Activated CD4-positive, alpha-beta T cell treated with anti-CD3 and anti-CD28 coated beads, Interleukin-2, amount 10 ng/mL, durations not matched to agents 7 days and 5 days (primary cell): ENCODE measurements around the gene MPDU1. TPM values are rescaled to one million over a fixed set of nuclear protein-coding genes. Genes with fewer than 3 reads are reported as not detected.

ENCODE experiments used
- CTCF ChIA-PET: fragments of 350-600 bp; sonication (Branson Sonifier 250); formaldehyde crosslinking; loops from one replicate; lab custom pipeline; 2021; ENCODE audit warnings: antibody characterized with exemption; lab: Charles Lee
- POLR2A ChIA-PET: fragments of 350-600 bp; sonication (Branson Sonifier 250); formaldehyde crosslinking; loops from one replicate; lab custom pipeline; 2021; ENCODE audit warnings: antibody characterized with exemption; lab: Charles Lee
- DNase-seq: peaks from one replicate; pipeline ENCODE4 v3.0.0-alpha.2; 2020
- H3K27ac Mint-ChIP-seq: one replicate; pipeline ENCODE4 v1.8.0; 2021; ENCODE audit warnings: mild to moderate bottlenecking, moderate library complexity, mixed read lengths
- H3K27me3 Mint-ChIP-seq: one replicate; pipeline ENCODE4 v1.8.0; 2021; ENCODE audit warnings: mixed read lengths
- H3K36me3 Mint-ChIP-seq: one replicate; pipeline ENCODE4 v1.8.0; 2021; ENCODE audit warnings: low read depth, mixed read lengths
- H3K4me1 Mint-ChIP-seq: one replicate; pipeline ENCODE4 v1.8.0; 2021; ENCODE audit warnings: mixed read lengths
- H3K4me3 Mint-ChIP-seq: one replicate; pipeline ENCODE4 v1.8.0; 2021; ENCODE audit warnings: mild to moderate bottlenecking, moderate library complexity, mixed read lengths
- H3K9me3 Mint-ChIP-seq: one replicate; pipeline ENCODE4 v1.8.0; 2021; ENCODE audit warnings: mixed read lengths
- total RNA-seq, 2 experiments: library from RNA; stranded (reverse); gene quantifications; one replicate each; pipeline ENCODE4 v1.2.3, GENCODE V29; 2021

Gene MPDU1
- total RNA-seq, 2 experiments from 2014 or later, result 62.3 to 81.7 TPM

GRCh38 chr17:7562208-7562605 is 21.4 kb upstream of the MPDU1 start:
- H3K27me3 Mint-ChIP-seq, result no peaks in the 10 kb centered on the region
- peaks cover 34% of the 10 kb centered on the region for H3K36me3 Mint-ChIP-seq
- H3K27ac Mint-ChIP-seq, result peak overlapping the region; percentile 95

GRCh38 chr17:7563115-7563869 is 20.4 kb upstream of the MPDU1 start:
- H3K9me3 Mint-ChIP-seq, result no peaks in the 10 kb centered on the region
- peak overlapping the region; percentile 81 for H3K4me3 Mint-ChIP-seq
- CTCF ChIA-PET, result no interaction called here
- H3K27me3 Mint-ChIP-seq, result no peaks in the 10 kb centered on the region
- H3K36me3 Mint-ChIP-seq, result peaks cover 39% of the 10 kb centered on the region
- POLR2A ChIA-PET, result no interaction called here
- peak overlapping the region; percentile 95 for H3K27ac Mint-ChIP-seq
- peaks cover 52% of the 10 kb centered on the region for H3K4me1 Mint-ChIP-seq
- no peak for DNase-seq

More at GRCh38 chr17:7562208-7562605, 21.4 kb upstream of the MPDU1 start:
- DNase-seq, result no peak
- Mint-ChIP-seq H3K4me1 (peaks cover 58% of the 10 kb centered on the region), H3K4me3 (peak overlapping the region; percentile 81), H3K9me3 (no peaks in the 10 kb centered on the region)
- ChIA-PET CTCF (interaction anchor here (2.0 to 3.3 kb wide), 6 partner anchors 9 to 232 kb away, joined by 6 to 38 read pairs (median 12); partner anchors contain the start of genes CD68, CHRNB1, SOX15 and TNFSF12), POLR2A (interaction anchor here (0.6 kb wide), 1 partner anchor 126 kb away, joined by 4 read pairs; no protein-coding TSS in a partner anchor)

GRCh38 chr17:7569571-7569970 is 14.1 kb upstream of the MPDU1 start:
- no peaks in the 10 kb centered on the region for H3K27me3 Mint-ChIP-seq
- H3K4me3 Mint-ChIP-seq, result no peak overlapping the region
- POLR2A ChIA-PET, result interaction anchor here (1.1 kb wide), 1 partner anchor 9 kb away, joined by 3 read pairs; no protein-coding TSS in a partner anchor
- H3K36me3 Mint-ChIP-seq, result peaks cover 57% of the 10 kb centered on the region
- no peak for DNase-seq
- peaks cover 33% of the 10 kb centered on the region for H3K4me1 Mint-ChIP-seq
- CTCF ChIA-PET, result interaction anchor here (0.7 to 1.2 kb wide), 2 partner anchors 9 to 128 kb away, joined by 4 to 5 read pairs; no protein-coding TSS in a partner anchor
- H3K27ac Mint-ChIP-seq, result no peak overlapping the region
- no peaks in the 10 kb centered on the region for H3K9me3 Mint-ChIP-seq

GRCh38 chr17:7570351-7570750 is 13.3 kb upstream of the MPDU1 start:
- peaks cover 62% of the 10 kb centered on the region for H3K36me3 Mint-ChIP-seq
- H3K9me3 Mint-ChIP-seq, result no peaks in the 10 kb centered on the region
- H3K27ac Mint-ChIP-seq, result peak overlapping the region; percentile 65
- POLR2A ChIA-PET, result interaction anchor here (0.6 to 1.1 kb wide), 2 partner anchors 10 to 86 kb away, joined by 3 read pairs; no protein-coding TSS in a partner anchor
- peaks cover 40% of the 10 kb centered on the region for H3K4me1 Mint-ChIP-seq
- DNase-seq, result no peak
- CTCF ChIA-PET, result interaction anchor here (0.7 to 3.1 kb wide), 3 partner anchors 9 to 129 kb away, joined by 4 to 23 read pairs (median 4); partner anchors contain the start of gene SENP3
- H3K27me3 Mint-ChIP-seq, result no peaks in the 10 kb centered on the region
- H3K4me3 Mint-ChIP-seq, result peak overlapping the region; percentile 14

- CTCF ChIA-PET, result interaction anchor here (0.5 to 3.1 kb wide), 3 partner anchors 11 to 136 kb away, joined by 3 to 23 read pairs (median 3); partner anchors contain the start of gene SENP3
- H3K9me3 Mint-ChIP-seq, result no peaks in the 10 kb centered on the region
- H3K36me3 Mint-ChIP-seq, result peaks cover 73% of the 10 kb centered on the region
- no peaks in the 10 kb centered on the region for H3K27me3 Mint-ChIP-seq
- DNase-seq, result peak; percentile 99
- H3K27ac Mint-ChIP-seq, result peak overlapping the region; percentile 98
- POLR2A ChIA-PET, result no interaction called here
- peaks cover 57% of the 10 kb centered on the region for H3K4me1 Mint-ChIP-seq
- H3K4me3 Mint-ChIP-seq, result peak overlapping the region; percentile 92
These were observed 11.4 kb upstream of the MPDU1 start for GRCh38 chr17:7572338-7572587.

GRCh38 chr17:7572588-7573323 is 10.9 kb upstream of the MPDU1 start:
- peaks cover 73% of the 10 kb centered on the region for H3K36me3 Mint-ChIP-seq

GRCh38 chr17:7573324-7574080 is 10.2 kb upstream of the MPDU1 start:
- DNase-seq, result peak; percentile 94
- ChIA-PET POLR2A (interaction anchor here (0.6 to 1.0 kb wide), 4 partner anchors 10 to 237 kb away, joined by 3 to 5 read pairs (median 4); partner anchors contain the start of genes ACAP1 and MPDU1), CTCF (interaction anchor here (0.7 to 2.8 kb wide), 6 partner anchors 10 to 137 kb away, joined by 3 to 9 read pairs (median 3); partner anchors contain the start of genes MPDU1 and TP53)
- Mint-ChIP-seq H3K9me3 (no peaks in the 10 kb centered on the region), H3K4me3 (peak overlapping the region; percentile 92), H3K4me1 (peaks cover 66% of the 10 kb centered on the region), H3K27ac (peak overlapping the region; percentile 98), H3K27me3 (no peaks in the 10 kb centered on the region), H3K36me3 (peaks cover 80% of the 10 kb centered on the region)

More at GRCh38 chr17:7572588-7573323, 10.9 kb upstream of the MPDU1 start:
- H3K9me3 Mint-ChIP-seq, result no peaks in the 10 kb centered on the region
- peak overlapping the region; percentile 98 for H3K27ac Mint-ChIP-seq
- H3K4me3 Mint-ChIP-seq, result peak overlapping the region; percentile 92
- no peaks in the 10 kb centered on the region for H3K27me3 Mint-ChIP-seq
- ChIA-PET POLR2A (interaction anchor here (1.0 kb wide), 1 partner anchor 11 kb away, joined by 3 read pairs; the partner anchor contains the start of gene MPDU1), CTCF (interaction anchor here (0.7 to 3.1 kb wide), 3 partner anchors 12 to 115 kb away, joined by 3 to 23 read pairs (median 3); partner anchors contain the start of genes SENP3 and TP53)
- DNase-seq, result no peak
- peaks cover 58% of the 10 kb centered on the region for H3K4me1 Mint-ChIP-seq

GRCh38 chr17:7574176-7574953 is 9.3 kb upstream of the MPDU1 start:
- peak overlapping the region; percentile 92 for H3K4me3 Mint-ChIP-seq
- peaks cover 74% of the 10 kb centered on the region for H3K4me1 Mint-ChIP-seq
- DNase-seq, result no peak
- peaks cover 82% of the 10 kb centered on the region for H3K36me3 Mint-ChIP-seq
- peak overlapping the region; percentile 46 for H3K27ac Mint-ChIP-seq
- ChIA-PET POLR2A (interaction anchor here (0.6 to 1.0 kb wide), 4 partner anchors 9 to 238 kb away, joined by 3 to 5 read pairs (median 4); partner anchors contain the start of genes ACAP1 and MPDU1), CTCF (interaction anchor here (1.0 to 2.9 kb wide), 6 partner anchors 9 to 138 kb away, joined by 3 to 10 read pairs (median 4); partner anchors contain the start of genes MPDU1 and TP53)
- no peaks in the 10 kb centered on the region for H3K27me3 Mint-ChIP-seq
- H3K9me3 Mint-ChIP-seq, result no peaks in the 10 kb centered on the region

- POLR2A ChIA-PET, result no interaction called here
- no peaks in the 10 kb centered on the region for H3K9me3 Mint-ChIP-seq
- peak overlapping the region; percentile 92 for H3K4me3 Mint-ChIP-seq
- no peak for DNase-seq
- H3K27ac Mint-ChIP-seq, result peak overlapping the region; percentile 50
- peaks cover 81% of the 10 kb centered on the region for H3K36me3 Mint-ChIP-seq
- peaks cover 76% of the 10 kb centered on the region for H3K4me1 Mint-ChIP-seq
- no peaks in the 10 kb centered on the region for H3K27me3 Mint-ChIP-seq
- CTCF ChIA-PET, result interaction anchor here (1.5 to 2.9 kb wide), 3 partner anchors 14 to 20 kb away, joined by 3 to 10 read pairs (median 9); no protein-coding TSS in a partner anchor
These were observed 8.2 kb upstream of the MPDU1 start for GRCh38 chr17:7575481-7575883.

- H3K36me3 Mint-ChIP-seq, result peaks cover 81% of the 10 kb centered on the region
- no peaks in the 10 kb centered on the region for H3K9me3 Mint-ChIP-seq
- ChIA-PET POLR2A (no interaction called here), CTCF (interaction anchor here (2.8 to 2.9 kb wide), 2 partner anchors 13 to 15 kb away, joined by 9 to 10 read pairs; no protein-coding TSS in a partner anchor)
- H3K27ac Mint-ChIP-seq, result peak overlapping the region; percentile 50
- H3K4me1 Mint-ChIP-seq, result peaks cover 79% of the 10 kb centered on the region
- no peaks in the 10 kb centered on the region for H3K27me3 Mint-ChIP-seq
- DNase-seq, result no peak
- H3K4me3 Mint-ChIP-seq, result no peak overlapping the region
These were observed 7.7 kb upstream of the MPDU1 start for GRCh38 chr17:7575959-7576358.

- H3K36me3 Mint-ChIP-seq, result peaks cover 81% of the 10 kb centered on the region
- H3K4me3 Mint-ChIP-seq, result peak overlapping the region; percentile 33
- POLR2A ChIA-PET, result interaction anchor here (0.7 kb wide), 1 partner anchor 11 kb away, joined by 3 read pairs; no protein-coding TSS in a partner anchor
- H3K4me1 Mint-ChIP-seq, result peaks cover 79% of the 10 kb centered on the region
- no peaks in the 10 kb centered on the region for H3K9me3 Mint-ChIP-seq
- H3K27ac Mint-ChIP-seq, result peak overlapping the region; percentile 43
- no peaks in the 10 kb centered on the region for H3K27me3 Mint-ChIP-seq
- CTCF ChIA-PET, result interaction anchor here (0.7 to 2.9 kb wide), 3 partner anchors 13 to 121 kb away, joined by 3 to 10 read pairs (median 3); no protein-coding TSS in a partner anchor
- DNase-seq, result no peak
These were observed 7.2 kb upstream of the MPDU1 start for GRCh38 chr17:7576432-7576937.
